SU-DHL-6 (cell line): Measurements from ENCODE around the gene URM1.

Experiments
- H2AFZ ChIP-seq: fragments of 200-600 bp; sonication (generic); 2 replicates; pipeline ENCODE4 v1.6.1; 2014; ENCODE audit warnings: low read depth, mild to moderate bottlenecking, moderate library complexity, mixed read lengths, antibody characterized with exemption, low read length; ENCODE audit not compliant: severe bottlenecking
- H3F3A ChIP-seq: fragments of 200-600 bp; shearing (Covaris generic); 2 replicates; pipeline ENCODE4 v1.6.0; 2016; ENCODE audit warnings: antibody characterized with exemption, mild to moderate bottlenecking; ENCODE audit not compliant: insufficient read depth
- H3K27ac ChIP-seq: fragments of 200-600 bp; sonication (generic); 2 replicates; pipeline ENCODE4 v1.5.1; 2016; ENCODE audit warnings: low read depth, mild to moderate bottlenecking, low read length, moderate library complexity, mixed read lengths
- H3K27me3 ChIP-seq: fragments of 200-600 bp; sonication (generic), shearing (Covaris generic); 2 replicates; pipeline ENCODE4 v1.6.0; 2014; ENCODE audit warnings: mild to moderate bottlenecking, low read length
- H3K36me3 ChIP-seq: fragments of 200-600 bp; sonication (generic); 2 replicates; pipeline ENCODE4 v1.6.1; 2014; ENCODE audit warnings: mild to moderate bottlenecking, low read length, mixed read lengths
- H3K4me2 ChIP-seq: fragments of 300-600, 200-600 bp; shearing (Covaris generic), sonication (generic); 2 replicates; pipeline ENCODE4 v1.6.0; 2014; ENCODE audit warnings: low read length, low read depth, mild to moderate bottlenecking; ENCODE audit not compliant: poor library complexity, severe bottlenecking
- H3K4me3 ChIP-seq: fragments of 200-600 bp; sonication (generic); 2 replicates; pipeline ENCODE4 v1.5.1; 2014; ENCODE audit warnings: antibody characterized with exemption, low read length, mild to moderate bottlenecking, mixed read lengths; ENCODE audit not compliant: insufficient read depth, poor library complexity, severe bottlenecking
- H3K79me2 ChIP-seq: fragments of 200-600 bp; sonication (generic); 2 replicates; pipeline ENCODE4 v1.6.1; 2014; ENCODE audit warnings: mild to moderate bottlenecking, low read length, moderate library complexity; ENCODE audit not compliant: insufficient read depth
- H3K9ac ChIP-seq: fragments of 200-600 bp; sonication (generic); 2 replicates; pipeline ENCODE4 v1.7.0; 2014; ENCODE audit warnings: mild to moderate bottlenecking, low read length
- H3K9me2 ChIP-seq: fragments of 200-600 bp; sonication (generic); replicated peaks from 2 replicates; pipeline ENCODE4 v1.6.1; 2014; ENCODE audit warnings: low read length; ENCODE audit not compliant: insufficient read depth
- H3K9me3 ChIP-seq: fragments of 200-600 bp; sonication (generic); 2 replicates; pipeline ENCODE4 v1.6.1; 2014; ENCODE audit warnings: low read length, mixed read lengths; ENCODE audit not compliant: insufficient read depth
- H4K20me1 ChIP-seq: fragments of 200-600 bp; sonication (generic); 2 replicates; pipeline ENCODE4 v1.6.1; 2014; ENCODE audit warnings: low read depth, mild to moderate bottlenecking, antibody characterized with exemption, low read length, moderate library complexity, mixed read lengths
- EZH2phosphoT487 ChIP-seq: fragments of 200-600 bp; sonication (generic), shearing (Covaris generic); conservative IDR thresholded peaks from 2 replicates; pipeline ENCODE4 v1.6.1; 2018; ENCODE audit warnings: mild to moderate bottlenecking, antibody characterized with exemption, low read length, moderate library complexity, mixed read lengths
- TF ChIP-seq, protein P1 (sequence below): fragments of 200-600 bp; sonication (generic); IDR thresholded peaks from one replicate; pipeline ENCODE4 v1.5.1; 2017; ENCODE audit warnings: antibody characterized with exemption, mild to moderate bottlenecking, low read length, moderate library complexity; ENCODE audit not compliant: insufficient read depth, poor library complexity, severe bottlenecking

URM1 gene

DNA sequence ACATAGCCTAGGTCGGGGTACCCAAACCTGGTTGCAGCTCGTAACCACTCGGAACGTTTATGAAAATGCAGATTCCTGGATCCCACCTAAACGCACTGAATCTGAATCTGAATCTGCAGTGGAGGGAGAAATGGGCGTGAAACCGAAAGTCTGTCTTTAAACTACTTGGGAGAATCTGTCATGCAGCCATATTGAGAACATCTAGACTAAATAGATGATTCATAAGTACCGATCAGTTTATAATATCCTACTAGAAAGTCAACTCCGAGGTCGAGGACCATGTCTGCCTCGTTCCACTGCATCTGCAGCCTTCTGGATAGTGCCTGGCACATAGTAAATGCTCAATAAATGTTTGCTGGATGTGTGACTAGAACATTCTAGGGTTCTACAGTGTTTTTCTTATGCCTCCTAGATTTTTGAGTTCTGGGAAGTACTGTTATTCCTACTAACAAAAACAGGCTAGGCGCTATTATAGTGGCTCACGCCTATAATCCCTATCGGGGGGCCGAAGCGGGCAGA, 47.9 kb upstream of the URM1 start:
- Histone ChIP-seq H3K4me2 (peak overlapping the region; percentile 72), H3K9ac (peak overlapping the region; percentile 71), H3K9me2 (no peaks in the 10 kb centered on the region), H3K27me3 (no peaks in the 10 kb centered on the region), H3K79me2 (peaks cover 28% of the 10 kb centered on the region), H3K27ac (peak overlapping the region; percentile 79), H4K20me1 (no peaks in the 10 kb centered on the region), H3K4me3 (peak overlapping the region; percentile 95), H3K9me3 (no peaks in the 10 kb centered on the region), H3F3A (no peaks in the 10 kb centered on the region), H2AFZ (peak overlapping the region; percentile 89), H3K36me3 (no peaks in the 10 kb centered on the region)
- no peak for TF ChIP-seq EZH2phosphoT487
- TF ChIP-seq, protein P1, sequence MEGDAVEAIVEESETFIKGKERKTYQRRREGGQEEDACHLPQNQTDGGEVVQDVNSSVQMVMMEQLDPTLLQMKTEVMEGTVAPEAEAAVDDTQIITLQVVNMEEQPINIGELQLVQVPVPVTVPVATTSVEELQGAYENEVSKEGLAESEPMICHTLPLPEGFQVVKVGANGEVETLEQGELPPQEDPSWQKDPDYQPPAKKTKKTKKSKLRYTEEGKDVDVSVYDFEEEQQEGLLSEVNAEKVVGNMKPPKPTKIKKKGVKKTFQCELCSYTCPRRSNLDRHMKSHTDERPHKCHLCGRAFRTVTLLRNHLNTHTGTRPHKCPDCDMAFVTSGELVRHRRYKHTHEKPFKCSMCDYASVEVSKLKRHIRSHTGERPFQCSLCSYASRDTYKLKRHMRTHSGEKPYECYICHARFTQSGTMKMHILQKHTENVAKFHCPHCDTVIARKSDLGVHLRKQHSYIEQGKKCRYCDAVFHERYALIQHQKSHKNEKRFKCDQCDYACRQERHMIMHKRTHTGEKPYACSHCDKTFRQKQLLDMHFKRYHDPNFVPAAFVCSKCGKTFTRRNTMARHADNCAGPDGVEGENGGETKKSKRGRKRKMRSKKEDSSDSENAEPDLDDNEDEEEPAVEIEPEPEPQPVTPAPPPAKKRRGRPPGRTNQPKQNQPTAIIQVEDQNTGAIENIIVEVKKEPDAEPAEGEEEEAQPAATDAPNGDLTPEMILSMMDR, result no peak

DNA sequence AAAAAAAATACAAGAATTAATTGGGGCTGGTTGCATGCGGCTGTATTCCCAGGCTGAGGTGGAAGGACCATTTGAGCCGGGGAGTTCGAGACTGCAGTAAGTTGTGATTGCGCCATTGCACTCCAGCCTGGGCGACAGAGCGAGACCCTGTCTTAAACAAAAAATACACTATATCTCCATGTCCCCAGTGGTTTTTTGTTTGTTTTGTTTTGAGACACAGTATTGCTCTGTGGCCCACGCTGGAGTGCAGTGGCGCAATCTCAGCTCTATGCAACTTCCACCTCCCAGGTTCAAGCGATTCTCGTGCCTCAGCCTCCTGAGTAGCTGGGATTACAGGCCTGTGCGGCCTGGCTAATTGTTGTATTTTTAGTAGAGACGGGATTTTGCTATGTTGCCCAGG, 47.4 kb upstream of the URM1 start:
- TF ChIP-seq EZH2phosphoT487, result no peak
- TF ChIP-seq, protein P1, result no peak
- no peaks in the 10 kb centered on the region for H3K36me3 ChIP-seq
- H3K27ac ChIP-seq, result no peak overlapping the region
- H3K27me3 ChIP-seq, result no peaks in the 10 kb centered on the region
- no peak overlapping the region for H2AFZ ChIP-seq
- H3K9ac ChIP-seq, result peak overlapping the region; percentile 71
- H3K79me2 ChIP-seq, result peaks cover 28% of the 10 kb centered on the region
- no peaks in the 10 kb centered on the region for H4K20me1 ChIP-seq
- H3K9me2 ChIP-seq, result no peaks in the 10 kb centered on the region
- H3F3A ChIP-seq, result no peaks in the 10 kb centered on the region
- H3K9me3 ChIP-seq, result no peaks in the 10 kb centered on the region
- H3K4me3 ChIP-seq, result peak overlapping the region; percentile 95
- H3K4me2 ChIP-seq, result peak overlapping the region; percentile 72

DNA sequence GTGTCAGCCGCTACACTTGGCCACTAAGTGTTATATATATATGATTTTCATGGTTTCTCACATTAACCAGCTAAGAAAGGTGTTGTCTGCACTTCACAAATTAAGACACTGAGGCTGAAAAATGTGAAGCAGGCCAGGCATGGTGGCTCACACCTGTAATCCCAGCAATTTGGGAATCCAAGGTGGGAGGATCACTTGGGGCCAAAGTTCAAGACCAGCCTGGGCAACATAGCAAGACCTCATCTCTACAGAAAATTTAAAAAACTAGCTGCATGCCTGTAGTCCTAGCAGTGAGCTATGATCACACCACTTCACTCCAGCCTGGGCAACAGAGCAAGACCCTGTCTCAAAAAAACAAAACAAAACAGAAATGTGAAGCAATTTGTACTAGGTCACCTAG, 46.8 kb upstream of the URM1 start:
- Histone ChIP-seq H3F3A (no peaks in the 10 kb centered on the region), H3K79me2 (peaks cover 28% of the 10 kb centered on the region), H3K9ac (no peak overlapping the region), H3K27ac (no peak overlapping the region), H3K9me2 (no peaks in the 10 kb centered on the region), H3K36me3 (no peaks in the 10 kb centered on the region), H4K20me1 (no peaks in the 10 kb centered on the region), H3K27me3 (no peaks in the 10 kb centered on the region), H3K9me3 (no peaks in the 10 kb centered on the region), H3K4me2 (no peak overlapping the region), H3K4me3 (no peak overlapping the region), H2AFZ (no peak overlapping the region)
- TF ChIP-seq, protein P1, result no peak
- no peak for TF ChIP-seq EZH2phosphoT487
